T-helper 2 cell treated with Interferon-gamma antibody and Interleukin-4, amounts not matched to agents 100 ng/mL and 5 ng/mL, for 36 hours (primary cell): ENCODE results near the gene TGFA. TPM values are rescaled to one million over a fixed set of nuclear protein-coding genes. Genes with fewer than 3 reads are reported as not detected.

Source experiments
- intact Hi-C: fragments of 100-400 bp; cut with micrococcal nuclease; formaldehyde crosslinking; loops from one replicate; pipeline ENCODE4 v1.15.1; 2023
- total RNA-seq: library from RNA; stranded (reverse); gene quantifications from 2 replicates; pipeline ENCODE4 v1.2.3, GENCODE V29; 2022

The TGFA gene
- total RNA-seq: 0.07 TPM in 1 of 2 replicates, not detected in the other

DNA sequence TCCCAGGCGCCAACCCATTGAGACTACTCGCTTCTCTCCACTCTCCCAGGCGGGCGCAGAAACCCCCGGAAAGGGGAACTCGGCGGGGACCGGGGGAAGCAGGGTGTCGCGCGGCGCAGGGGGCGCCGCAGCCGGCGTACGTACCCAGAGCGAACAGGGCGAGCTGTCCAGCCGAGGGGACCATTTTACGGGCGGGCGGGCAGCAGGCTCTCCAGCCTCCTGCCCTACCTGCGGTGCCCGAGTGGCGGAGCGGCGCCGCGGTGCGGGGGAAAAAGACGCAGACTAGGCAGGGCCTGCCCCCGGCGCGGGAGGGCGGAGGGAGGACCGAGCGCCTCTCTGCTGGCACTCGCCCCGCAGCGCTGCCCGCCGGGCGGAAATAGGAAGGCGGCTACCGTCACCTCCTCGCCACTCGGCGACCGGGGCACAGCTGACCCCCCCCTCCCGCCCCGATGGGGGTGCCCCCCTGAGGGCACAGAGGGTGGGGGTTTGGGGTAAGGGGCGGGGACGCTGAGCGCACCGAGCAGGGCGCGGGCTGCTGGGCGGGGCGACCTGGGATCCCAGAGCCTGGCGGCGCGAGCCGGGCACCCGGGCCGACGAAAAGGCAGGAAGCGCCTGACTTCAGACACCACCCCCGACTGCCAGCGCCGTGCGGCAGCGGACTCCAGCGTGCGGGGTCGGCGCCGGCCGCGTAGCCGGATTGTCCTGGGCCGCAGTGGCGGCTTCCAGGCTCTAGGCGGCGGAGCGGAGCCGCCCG, at the start of gene TGFA:
TGFA (minus strand) TSS at position 243 of the 754 bp plus-strand sequence; CDS start at position 184, 59 bp downstream.
- intact Hi-C loops: loop anchor here (5.0 kb wide), 2 partner anchors 64 to 251 kb away; partner anchors contain the start of gene FAM136A

DNA sequence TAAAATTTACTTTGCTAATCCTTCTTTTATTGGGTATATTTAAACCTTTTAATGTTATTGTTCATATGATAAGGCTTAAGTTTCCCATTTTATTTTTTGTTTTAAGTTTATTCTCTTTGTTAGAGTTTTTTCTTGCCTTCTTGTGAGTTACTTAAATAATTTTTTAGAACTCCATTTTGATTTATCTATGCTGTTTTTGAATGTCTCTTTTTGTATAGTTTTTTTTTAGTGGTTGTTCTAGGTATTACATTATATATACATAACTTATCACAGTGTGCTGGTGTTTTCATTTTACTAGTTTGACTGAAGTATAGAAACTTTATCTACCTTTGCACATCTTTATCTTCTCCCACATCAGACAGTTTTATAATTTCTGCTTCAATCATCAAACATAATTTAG, 49.4 kb upstream of the TGFA start:
- intact Hi-C loops: no loop called here

DNA sequence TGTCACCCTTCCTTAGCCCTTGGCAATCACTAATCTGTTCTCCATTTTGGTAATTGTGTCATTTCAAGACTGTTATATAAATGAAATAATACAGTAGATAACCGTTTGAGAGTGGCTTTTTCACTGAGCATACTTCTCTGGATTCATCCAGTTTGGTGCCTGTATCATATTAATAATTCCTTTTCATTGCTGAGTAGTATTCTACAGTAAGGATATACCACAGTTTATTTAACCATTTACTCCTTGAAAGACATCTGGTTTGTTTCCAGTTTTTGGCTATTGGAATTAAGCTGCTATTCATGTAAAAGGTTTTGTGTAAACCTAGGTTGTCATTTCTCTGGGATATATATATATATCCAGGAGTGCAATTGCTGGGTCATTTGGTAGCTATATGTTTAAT, 44.6 kb upstream of the TGFA start:
- intact Hi-C loops: no loop called here

DNA sequence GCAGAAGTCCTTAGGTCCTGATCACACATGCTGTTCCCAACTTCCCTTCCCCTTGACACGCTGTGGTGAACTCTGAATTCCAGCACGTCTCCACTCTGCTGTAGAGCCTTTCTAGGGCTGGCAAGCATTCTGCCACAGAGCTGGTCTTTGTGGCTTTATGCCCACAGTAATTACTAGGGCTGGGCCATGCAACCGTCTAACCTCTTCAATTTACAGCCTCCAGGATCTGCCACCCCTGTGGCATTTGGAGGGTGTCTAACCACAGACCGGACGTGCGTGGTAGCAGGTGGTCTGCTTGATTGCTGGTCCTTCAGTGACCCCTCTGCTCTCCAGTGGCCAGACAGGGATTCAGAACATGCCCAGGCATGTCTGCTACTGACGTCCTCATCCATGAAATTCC, 43.1 kb upstream of the TGFA start:
- intact Hi-C loops: no loop called here

- intact Hi-C loops: no loop called here
Observed at GRCh38 chr2:70596293-70596692, 42.7 kb upstream of the TGFA start.

GRCh38 chr2:70583091-70583490, 29.5 kb upstream of the TGFA start:
- intact Hi-C loops: no loop called here

GRCh38 chr2:70580352-70580751, 26.7 kb upstream of the TGFA start:
- intact Hi-C loops: no loop called here

DNA sequence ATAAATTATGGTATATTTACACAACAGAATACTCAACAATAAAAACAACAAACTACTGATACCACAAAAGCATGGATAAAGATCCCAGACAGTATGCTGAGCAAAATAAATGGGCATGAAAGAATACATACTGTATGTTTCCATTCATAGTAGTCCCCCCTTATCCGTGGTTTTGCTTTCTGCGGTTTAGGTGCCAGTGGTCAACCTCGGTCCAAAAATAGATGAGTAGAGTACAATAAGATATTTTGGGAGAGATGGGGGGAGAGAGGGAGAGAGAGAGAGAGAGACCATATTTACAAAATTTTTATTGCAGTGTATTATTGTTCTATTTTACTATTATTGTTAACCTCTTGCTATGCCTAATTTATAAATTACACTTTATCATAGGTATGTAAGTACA, 21.0 kb upstream of the TGFA start:
- intact Hi-C loops: no loop called here

DNA sequence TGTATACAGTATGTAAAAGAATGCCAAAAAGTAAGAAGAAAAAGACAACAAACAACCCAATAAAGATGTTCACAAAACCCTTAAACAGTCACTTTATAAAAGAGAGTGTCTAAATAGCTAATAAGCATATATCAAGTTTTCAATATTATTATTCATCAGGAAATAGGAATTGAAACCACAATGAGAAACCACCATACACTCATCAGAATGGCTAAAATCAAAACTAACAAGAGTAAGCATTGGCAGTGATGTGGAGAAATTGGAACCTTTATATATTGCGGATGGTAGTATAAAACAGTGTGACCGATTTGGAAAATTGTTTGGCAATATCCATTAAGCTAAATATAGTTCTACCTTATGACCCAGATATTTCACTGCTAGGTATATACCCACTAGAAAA, 20.5 kb upstream of the TGFA start:
- intact Hi-C loops: no loop called here

GRCh38 chr2:70570041-70570661, 16.5 kb upstream of the TGFA start:
- intact Hi-C loops: no loop called here

DNA sequence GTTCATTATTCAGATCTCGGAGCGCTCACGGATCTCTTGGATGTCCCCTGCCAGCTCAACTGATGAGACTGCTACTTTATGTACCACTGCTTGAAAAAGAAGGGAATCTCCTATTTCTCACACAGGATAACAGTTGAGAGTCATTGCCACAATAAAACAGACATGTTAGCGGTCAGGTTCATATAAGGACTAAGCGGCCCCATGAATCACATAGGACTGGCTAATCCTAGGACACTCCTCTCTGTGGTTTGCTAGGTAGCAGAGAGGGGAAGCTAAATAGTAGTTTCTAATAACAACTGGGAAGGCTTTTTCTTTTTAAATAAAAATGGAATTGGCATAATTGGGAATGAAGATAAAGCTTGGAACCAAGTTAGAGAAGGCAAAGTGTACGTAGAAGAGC, 15.9 kb upstream of the TGFA start:
- intact Hi-C loops: no loop called here

DNA sequence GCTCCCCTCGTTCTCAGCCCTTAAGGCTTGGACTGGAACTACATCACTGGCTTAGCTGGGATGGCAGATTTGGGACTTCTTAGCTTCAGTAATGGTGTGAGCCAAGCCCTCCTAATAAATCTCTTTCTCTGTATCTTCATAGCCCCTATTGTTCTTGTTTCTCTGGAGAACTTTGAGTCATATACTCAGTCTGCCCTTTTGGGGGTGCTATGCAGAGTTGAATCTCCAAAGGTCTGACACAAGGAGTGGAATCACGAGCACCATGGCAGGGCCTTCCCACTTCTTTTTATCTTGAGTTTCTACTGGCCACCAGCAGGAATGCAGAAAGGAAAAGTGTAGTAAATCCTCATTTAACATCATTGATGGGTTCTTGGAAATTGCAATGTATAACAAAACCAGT, 13.3 kb upstream of the TGFA start:
- intact Hi-C loops: no loop called here

DNA sequence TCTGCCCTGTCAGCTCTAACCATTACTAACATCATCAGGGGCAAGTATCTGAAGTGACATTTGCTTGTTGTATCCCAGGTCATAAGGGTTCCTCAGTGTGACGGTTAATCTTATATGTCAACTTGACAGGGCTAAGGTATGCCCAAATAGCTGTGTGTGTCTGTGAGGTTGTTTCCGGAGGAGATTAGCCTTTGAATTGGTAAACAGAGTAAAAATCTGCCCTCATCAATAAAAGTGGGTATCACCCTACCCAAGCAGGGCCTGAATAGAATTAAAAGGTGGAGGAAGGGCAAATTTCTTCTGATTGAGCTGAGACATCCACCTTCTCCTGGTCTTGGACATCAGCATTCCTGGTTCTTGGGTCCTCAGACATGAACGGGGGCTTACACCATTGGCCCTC, 12.8 kb upstream of the TGFA start:
- intact Hi-C loops: no loop called here

GRCh38 chr2:70565039-70565731, 11.6 kb upstream of the TGFA start:
- intact Hi-C loops: no loop called here

DNA sequence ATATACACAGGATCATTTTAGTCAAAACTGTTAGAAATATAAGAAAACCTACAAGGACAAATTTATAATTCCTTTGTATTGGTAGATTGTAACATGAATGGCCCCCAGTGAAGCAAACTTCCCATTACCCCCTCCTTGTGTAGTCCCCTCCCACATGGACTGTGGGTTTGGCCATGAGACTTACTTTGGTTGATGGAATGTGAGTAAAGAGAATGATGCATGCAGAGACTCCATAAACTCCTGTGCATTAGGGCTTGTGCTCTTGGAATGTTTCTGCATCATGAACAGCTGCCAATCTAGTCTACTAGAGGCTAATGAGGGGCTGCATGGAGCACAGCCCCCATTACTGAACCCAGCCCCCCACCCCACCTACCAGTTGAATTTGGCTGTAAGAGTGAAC, 8.3 kb upstream of the TGFA start:
- intact Hi-C loops: no loop called here

DNA sequence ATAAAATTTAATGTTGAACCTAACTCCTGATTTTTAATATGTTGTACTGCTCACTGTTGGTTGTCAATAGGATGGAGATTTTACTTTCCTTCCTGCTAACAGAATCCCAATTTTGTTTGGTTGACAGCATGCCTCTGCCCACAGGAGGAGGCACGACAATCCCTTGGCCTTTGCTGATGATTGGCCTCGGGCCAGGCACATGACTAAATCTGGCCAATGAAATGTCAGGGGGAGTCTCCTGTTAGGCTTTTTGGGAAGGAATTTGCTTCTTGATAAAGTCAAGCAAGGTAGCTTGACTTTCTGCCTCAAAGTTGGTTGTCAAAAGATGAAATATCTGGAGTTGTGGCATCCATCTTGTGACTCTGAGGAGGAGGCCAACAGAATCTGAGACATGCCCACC, 6.8 kb upstream of the TGFA start:
- intact Hi-C loops: no loop called here

- intact Hi-C loops: no loop called here
Observed at GRCh38 chr2:70560040-70560439, 6.4 kb upstream of the TGFA start.

DNA sequence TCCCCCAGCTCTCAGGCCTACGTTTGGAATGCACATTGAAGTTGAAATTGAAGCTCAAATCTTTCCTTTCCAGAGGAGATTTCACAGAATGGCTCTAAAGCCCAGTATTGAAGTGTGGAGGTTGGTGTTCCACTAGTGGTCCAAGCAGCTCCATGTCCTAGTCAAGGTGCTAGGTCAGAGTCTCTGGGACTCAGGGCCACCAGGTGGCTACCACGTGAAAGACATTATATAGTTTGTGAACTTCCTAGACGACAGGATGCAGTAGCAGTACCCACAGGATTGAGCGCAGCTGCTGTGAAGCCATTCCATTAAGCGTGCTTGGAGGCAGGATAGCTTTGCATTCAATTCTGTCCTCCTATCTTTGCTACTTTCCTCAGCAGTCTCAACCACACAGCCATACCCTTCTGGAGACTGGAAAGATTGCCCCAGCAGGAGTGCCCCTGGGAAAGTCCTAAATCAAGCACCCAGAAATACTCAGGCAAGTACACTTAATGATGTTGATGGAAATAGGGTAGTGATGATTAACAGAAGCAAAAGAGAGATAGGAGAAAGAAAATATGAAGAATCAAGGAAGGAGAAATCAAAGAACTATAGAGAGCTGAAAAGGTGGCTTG, 4.7 kb upstream of the TGFA start:
- intact Hi-C loops: no loop called here

DNA sequence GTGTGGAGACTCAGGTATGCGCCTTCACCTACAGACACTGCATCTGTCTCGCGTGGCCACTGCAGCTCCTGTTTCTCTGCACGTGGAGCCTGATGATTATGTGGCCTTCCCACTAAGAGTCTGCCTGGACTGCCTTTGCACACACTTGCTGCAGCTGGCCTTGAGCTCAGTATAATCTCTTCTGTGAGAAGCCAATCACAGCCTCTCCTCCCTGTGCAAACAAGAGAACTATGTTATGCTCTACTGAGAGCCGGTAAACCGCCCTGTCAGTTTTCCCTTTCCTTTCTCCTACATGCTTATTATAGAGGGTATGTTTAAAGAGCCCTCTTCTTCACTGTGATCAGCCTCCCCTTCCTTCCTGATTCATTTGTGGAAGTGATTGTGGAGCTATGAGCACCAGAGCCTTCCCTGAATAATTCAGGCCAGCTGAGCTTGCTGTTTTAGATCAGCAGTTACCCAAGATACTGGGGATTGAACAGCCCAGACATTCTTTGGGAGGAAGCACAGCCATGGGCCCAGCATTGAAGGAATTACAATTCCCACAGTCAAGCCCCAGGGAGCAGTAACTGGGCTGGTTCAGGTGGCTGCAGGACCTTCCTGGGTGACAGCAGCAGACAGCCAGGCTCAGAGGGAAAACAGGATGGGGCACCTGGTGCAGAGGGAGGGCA, 3.7 kb upstream of the TGFA start:
- intact Hi-C loops: no loop called here

DNA sequence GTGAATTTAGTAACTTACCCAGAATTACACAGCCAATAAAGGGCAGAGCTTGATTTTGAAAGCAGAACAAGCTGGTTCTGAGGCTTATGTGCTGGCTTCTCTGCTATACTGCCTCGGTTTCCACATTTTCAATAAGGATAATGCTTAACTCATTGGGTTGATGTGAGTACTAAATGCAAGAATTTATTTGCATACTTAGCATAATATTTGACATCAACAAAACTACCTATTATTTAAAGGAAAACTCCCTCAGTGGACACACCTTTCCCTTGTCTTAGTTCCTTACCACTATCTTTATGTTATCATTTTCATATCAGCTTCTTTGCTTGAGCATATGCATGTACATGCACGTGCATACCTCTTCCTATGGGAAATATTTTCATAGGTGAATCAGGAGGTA, 3.0 kb upstream of the TGFA start:
- intact Hi-C loops: no loop called here

- intact Hi-C loops: loop anchor here (5.0 kb wide), 2 partner anchors 63 to 252 kb away; partner anchors contain the start of gene FAM136A
Observed at GRCh38 chr2:70554338-70554892, 789 bp upstream of the TGFA start.
